GM12801 (cell line): ENCODE measurements around the gene WIPF3.

Source experiments
- TF ChIP-seq, protein P1 (sequence below): IDR thresholded peaks from one replicate; pipeline ENCODE4 v1.5.1; 2011; ENCODE audit warnings: control low read depth; ENCODE audit not compliant: insufficient read length; ENCODE audit errors: extremely low read depth

WIPF3 gene, protein sequence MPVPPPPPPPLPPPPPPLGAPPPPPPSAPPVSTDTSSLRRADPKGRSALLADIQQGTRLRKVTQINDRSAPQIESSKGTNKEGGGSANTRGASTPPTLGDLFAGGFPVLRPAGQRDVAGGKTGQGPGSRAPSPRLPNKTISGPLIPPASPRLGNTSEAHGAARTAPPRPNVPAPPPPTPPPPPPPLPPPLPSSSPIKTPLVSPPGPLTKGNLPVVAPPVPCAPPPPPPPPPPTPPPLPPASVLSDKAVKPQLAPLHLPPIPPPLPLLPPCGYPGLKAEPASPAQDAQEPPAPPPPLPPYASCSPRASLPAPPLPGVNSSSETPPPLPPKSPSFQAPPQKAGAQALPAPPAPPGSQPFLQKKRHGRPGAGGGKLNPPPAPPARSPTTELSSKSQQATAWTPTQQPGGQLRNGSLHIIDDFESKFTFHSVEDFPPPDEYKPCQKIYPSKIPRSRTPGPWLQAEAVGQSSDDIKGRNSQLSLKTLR

DNA sequence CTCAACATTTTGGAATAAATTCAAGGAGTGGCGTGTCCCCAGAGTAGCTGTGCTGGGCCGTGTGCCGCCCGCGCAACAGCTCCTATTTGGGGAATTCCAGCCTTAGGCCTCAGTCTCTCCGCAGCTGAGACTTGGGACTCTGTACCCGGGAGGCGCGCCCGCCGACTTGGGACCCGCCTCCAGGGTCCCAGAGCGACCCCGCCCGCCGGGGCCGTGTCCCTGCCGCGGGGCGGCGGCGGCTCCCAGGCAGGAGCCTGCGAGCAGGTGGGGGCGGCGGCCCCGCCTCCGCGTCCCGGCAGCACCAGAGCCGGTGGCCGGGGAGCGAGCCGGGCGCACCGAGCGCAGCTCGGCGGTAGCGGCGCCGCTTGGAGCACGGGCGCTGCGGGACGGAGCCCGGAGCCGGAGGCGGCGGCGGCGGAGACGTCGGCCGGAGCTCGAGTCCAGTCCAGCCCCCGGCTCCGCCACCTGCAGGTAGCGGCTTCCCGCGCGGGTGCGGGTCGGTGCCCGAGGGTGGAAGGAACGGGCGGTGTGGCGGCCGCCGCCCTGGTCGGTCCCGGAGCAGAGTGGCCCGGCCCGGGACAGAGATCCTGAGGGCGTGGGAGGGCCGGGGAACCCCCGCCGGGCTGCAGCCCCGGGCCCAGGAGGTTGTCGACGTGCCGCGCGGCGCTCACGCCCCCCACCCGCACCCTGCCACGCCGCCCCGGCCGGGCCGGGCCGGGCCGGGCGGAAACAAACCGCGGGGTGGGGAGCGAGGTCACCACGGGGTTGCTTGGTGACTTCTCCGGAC lies at the start of gene WIPF3:
TSS of gene WIPF3 (plus strand) at position 301 of the 787 bp plus-strand sequence. CDS start 28,217 bp downstream, outside the sequence.
- TF ChIP-seq, protein P1, sequence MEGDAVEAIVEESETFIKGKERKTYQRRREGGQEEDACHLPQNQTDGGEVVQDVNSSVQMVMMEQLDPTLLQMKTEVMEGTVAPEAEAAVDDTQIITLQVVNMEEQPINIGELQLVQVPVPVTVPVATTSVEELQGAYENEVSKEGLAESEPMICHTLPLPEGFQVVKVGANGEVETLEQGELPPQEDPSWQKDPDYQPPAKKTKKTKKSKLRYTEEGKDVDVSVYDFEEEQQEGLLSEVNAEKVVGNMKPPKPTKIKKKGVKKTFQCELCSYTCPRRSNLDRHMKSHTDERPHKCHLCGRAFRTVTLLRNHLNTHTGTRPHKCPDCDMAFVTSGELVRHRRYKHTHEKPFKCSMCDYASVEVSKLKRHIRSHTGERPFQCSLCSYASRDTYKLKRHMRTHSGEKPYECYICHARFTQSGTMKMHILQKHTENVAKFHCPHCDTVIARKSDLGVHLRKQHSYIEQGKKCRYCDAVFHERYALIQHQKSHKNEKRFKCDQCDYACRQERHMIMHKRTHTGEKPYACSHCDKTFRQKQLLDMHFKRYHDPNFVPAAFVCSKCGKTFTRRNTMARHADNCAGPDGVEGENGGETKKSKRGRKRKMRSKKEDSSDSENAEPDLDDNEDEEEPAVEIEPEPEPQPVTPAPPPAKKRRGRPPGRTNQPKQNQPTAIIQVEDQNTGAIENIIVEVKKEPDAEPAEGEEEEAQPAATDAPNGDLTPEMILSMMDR: no peak

DNA sequence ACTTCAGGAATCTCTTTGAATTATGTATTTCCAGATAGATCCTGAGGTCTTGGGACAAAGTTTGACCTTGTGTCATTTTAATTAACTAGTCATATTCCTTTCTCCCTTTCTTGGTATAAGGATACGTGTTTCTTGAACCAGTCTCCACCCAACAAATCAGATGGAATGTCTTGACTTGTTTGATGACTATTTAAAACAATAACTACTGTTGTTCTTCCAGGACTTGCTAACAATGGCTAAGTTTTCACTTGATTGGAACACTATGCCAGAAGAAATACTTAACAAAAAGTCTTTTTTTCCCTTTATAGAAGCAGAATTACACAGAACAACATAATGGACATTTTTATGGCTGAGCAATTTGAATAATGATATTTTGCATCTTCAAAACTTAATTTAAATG lies 43.0 kb upstream of the WIPF3 start:
- TF ChIP-seq, protein P1: no peak

DNA sequence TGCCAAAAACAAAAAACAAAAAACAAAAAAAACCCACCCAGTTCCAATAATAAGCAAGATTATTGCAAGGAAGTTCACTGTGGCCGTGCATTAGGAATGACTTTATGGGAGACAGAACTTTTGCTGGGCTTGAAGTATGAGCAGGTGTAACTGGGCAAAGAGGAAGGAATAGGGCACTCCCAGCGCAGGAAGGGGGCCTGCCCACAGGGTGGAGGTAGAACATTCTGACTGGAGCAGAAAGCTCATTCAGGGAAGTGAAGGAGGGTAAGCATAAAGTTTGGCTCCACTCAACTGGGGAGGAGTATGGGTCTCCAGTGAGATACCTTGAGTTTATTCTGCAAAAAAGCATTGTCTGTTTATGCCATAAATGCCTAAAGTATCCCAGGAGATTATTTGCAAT lies 42.1 kb upstream of the WIPF3 start:
- TF ChIP-seq, protein P1: no peak

DNA sequence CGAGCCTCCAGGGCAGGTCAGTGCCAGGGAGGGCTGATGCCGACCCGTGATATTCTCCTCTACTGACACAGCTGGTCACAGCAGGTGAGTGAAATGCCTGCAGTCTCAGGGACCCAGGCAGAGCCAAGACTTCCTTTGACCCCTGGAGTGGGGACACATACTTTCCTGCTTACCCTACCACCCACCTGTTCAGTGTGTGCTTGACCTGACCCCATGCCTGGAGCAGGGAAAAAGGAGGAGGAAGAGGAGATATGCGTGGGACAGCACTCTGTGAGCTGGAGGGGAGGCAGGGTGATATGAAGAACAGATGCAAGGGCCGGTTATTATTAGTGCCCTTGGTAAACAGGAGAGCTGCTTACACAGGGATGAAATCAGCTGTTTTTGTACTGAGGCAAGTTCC lies 40.8 kb upstream of the WIPF3 start:
- TF ChIP-seq, protein P1: no peak

DNA sequence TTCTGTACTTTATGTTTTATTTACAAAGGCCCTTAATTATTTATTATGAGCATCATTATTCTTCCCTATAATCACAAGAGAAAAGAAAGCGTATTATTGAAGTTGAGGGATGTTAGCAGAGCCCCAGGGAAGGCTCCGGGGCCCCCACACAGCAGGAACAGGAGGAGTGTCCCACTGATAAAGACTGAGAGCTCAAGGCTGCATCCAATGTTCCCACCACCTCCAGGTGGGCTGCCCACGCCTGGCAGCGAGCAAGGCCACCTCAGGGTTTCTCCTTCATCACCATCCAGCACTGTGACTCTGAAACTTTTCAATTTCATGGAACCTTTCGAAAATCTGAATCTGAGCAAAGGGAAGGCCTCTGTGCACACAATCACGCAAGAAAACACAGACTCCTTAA lies 35.9 kb upstream of the WIPF3 start:
- TF ChIP-seq, protein P1: no peak

DNA sequence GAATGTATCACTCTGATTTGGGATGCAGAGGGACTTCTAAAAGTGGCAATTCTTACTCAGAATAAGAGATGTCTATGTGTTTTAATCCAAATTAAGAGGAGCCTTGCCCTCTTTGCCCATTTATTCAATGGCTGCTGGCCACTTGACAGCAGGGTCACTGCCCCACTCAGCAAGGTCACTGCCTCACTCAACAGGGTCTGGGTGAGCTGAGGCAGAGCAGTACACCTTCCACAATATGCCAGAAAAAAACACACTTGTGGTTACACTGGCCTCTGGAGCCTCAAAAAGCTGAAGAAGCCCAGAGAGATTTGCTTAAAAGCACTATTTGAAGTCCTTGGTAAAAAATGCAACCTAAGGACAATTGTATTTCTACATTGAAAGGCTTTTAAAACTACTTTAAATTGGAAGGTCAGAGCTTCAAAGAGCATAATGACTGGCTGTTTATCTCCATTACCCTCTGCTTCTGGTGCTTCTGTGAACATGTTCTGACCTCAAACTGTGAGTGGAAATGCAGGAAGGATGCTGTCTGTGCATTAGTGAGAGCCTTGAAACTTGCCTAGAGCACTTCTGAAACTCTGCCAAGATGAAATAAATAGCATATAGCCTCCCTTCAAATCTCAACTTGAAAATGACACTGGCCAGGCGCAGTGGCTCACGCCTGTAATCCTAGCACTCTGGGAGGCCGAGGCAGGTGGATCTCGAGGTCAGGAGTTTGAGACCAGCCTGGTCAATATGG lies 35.1 kb upstream of the WIPF3 start:
- TF ChIP-seq, protein P1: no peak

DNA sequence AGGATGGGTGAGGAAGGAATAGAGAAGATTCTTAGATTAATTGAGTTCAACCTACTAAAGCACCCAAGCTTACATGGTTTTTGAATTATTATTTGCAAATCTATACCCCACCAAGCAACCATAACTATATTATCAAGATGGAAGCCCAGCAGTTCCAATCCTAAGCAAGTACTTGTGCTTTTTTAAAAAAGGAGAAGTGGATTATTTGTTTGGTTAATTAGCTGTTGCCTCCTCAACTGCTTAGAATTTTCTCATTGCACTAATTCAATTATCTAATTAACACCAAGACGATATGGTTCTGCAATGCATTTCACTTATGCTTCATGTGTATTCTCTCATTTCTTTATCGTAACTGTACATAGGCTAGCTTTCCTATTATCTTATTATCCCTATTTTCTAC lies 27.3 kb upstream of the WIPF3 start:
- TF ChIP-seq, protein P1: no peak
